CD14-positive monocyte (primary cell): Measurements from ENCODE around the gene ONECUT3. TPM values are rescaled to one million over a fixed set of nuclear protein-coding genes. Genes with fewer than 3 reads are reported as not detected.

ENCODE experiments used
- DNase-seq, 3 donors: peaks; one replicate each; pipeline ENCODE4 v3.0.0-alpha.2; 2011 to 2022
- H2AFZ ChIP-seq: 2 replicates; pipeline ENCODE4 v1.6.0; 2012; ENCODE audit warnings: mild to moderate bottlenecking, low read depth, low read length, inconsistent platforms; ENCODE audit not compliant: insufficient read depth, poor library complexity, severe bottlenecking
- H3K27ac ChIP-seq, 2 donors: 1 replicate in 1 of 2; 2 replicates in 1 of 2; pipeline ENCODE4 v1.5.1; 2012 to 2013; ENCODE audit warnings: low read length in 2 of 2, control low read depth in 1 of 2, inconsistent platforms in 1 of 2, low read depth in 1 of 2, mild to moderate bottlenecking in 1 of 2
- H3K27me3 ChIP-seq, 2 donors: one replicate each; pipeline versions ENCODE4 v1.6.0 to v1.6.1; 2011 to 2013; ENCODE audit warnings: low read length in 2 of 2; ENCODE audit not compliant: control insufficient read depth in 2 of 2, insufficient read depth in 2 of 2
- H3K36me3 ChIP-seq, 2 donors: replicated peaks in 1 of 2; 1 replicate in 1 of 2; 2 replicates in 1 of 2; pipeline versions ENCODE4 v1.5.1 to v1.6.1; 2012 to 2013; ENCODE audit warnings: low read length in 2 of 2, control low read depth in 1 of 2, inconsistent platforms in 1 of 2, mild to moderate bottlenecking in 1 of 2; ENCODE audit not compliant: insufficient read depth in 2 of 2, control insufficient read depth in 1 of 2
- H3K4me1 ChIP-seq, 2 donors: 1 replicate in 1 of 2; 2 replicates in 1 of 2; pipeline versions ENCODE4 v1.5.1 to v1.6.1; 2012 to 2013; ENCODE audit warnings: low read length in 2 of 2, control low read depth in 1 of 2, inconsistent platforms in 1 of 2, mild to moderate bottlenecking in 1 of 2, moderate library complexity in 1 of 2; ENCODE audit not compliant: insufficient read depth in 2 of 2, control insufficient read depth in 1 of 2
- H3K4me2 ChIP-seq: replicated peaks from 2 replicates; pipeline ENCODE3; 2012; ENCODE audit warnings: low read length, moderate library complexity, mild to moderate bottlenecking; ENCODE audit not compliant: poor library complexity, severe bottlenecking; ENCODE audit errors: extremely low read depth
- H3K4me3 ChIP-seq, 3 experiments: fragments of 200-600 bp in 1 of 3; sonication (generic) in 1 of 3; replicated peaks in 1 of 3; 1 replicate in 2 of 3; 2 replicates in 1 of 3; pipeline ENCODE4 v1.5.1; 2011 to 2013; ENCODE audit warnings: low read length in 3 of 3, mild to moderate bottlenecking in 3 of 3, control low read depth in 2 of 3, low read depth in 2 of 3, inconsistent platforms in 1 of 3, moderate library complexity in 1 of 3
- H3K79me2 ChIP-seq: 2 replicates; pipeline ENCODE4 v1.6.0; 2012; ENCODE audit warnings: mild to moderate bottlenecking, control low read depth, inconsistent platforms, low read length, moderate library complexity; ENCODE audit not compliant: insufficient read depth
- H3K9ac ChIP-seq: 2 replicates; pipeline ENCODE4 v1.6.0; 2017; ENCODE audit warnings: low read length, mild to moderate bottlenecking; ENCODE audit not compliant: insufficient read depth, poor library complexity, severe bottlenecking
- H3K9me3 ChIP-seq, 2 donors: replicated peaks in 1 of 2; 1 replicate in 1 of 2; 2 replicates in 1 of 2; pipeline versions ENCODE4 v1.5.1 to v1.6.1; 2012 to 2013; ENCODE audit warnings: low read length in 2 of 2, control low read depth in 1 of 2; ENCODE audit not compliant: control insufficient read depth in 1 of 2, insufficient read depth in 1 of 2
- H4K20me1 ChIP-seq: 2 replicates; pipeline ENCODE4 v1.6.0; 2012; ENCODE audit warnings: mild to moderate bottlenecking, low read length, control low read depth, moderate library complexity; ENCODE audit not compliant: insufficient read depth
- H3K27ac Mint-ChIP-seq, 7 donors: one replicate each; pipeline ENCODE4 v1.8.0; 2020; ENCODE audit warnings: mild to moderate bottlenecking in 7 of 7, mixed read lengths in 7 of 7, moderate library complexity in 6 of 7, inconsistent platforms in 2 of 7
- H3K27me3 Mint-ChIP-seq, 3 donors: one replicate each; pipeline ENCODE4 v1.8.0; 2021 to 2022; ENCODE audit warnings: low read depth in 3 of 3, mild to moderate bottlenecking in 3 of 3, mixed read lengths in 3 of 3, moderate library complexity in 3 of 3, inconsistent platforms in 1 of 3
- H3K36me3 Mint-ChIP-seq, 2 donors: one replicate each; pipeline ENCODE4 v1.8.0; 2020; ENCODE audit warnings: mixed read lengths in 2 of 2, inconsistent platforms in 1 of 2, mild to moderate bottlenecking in 1 of 2
- H3K4me1 Mint-ChIP-seq: one replicate; pipeline ENCODE4 v1.8.0; 2020; ENCODE audit warnings: mild to moderate bottlenecking, mixed read lengths
- H3K4me3 Mint-ChIP-seq, 2 donors: one replicate each; pipeline ENCODE4 v1.8.0; 2020; ENCODE audit warnings: mild to moderate bottlenecking in 2 of 2, mixed read lengths in 2 of 2, moderate library complexity in 1 of 2
- H3K9me3 Mint-ChIP-seq, 7 donors: one replicate each; pipeline ENCODE4 v1.8.0; 2020 to 2022; ENCODE audit warnings: mixed read lengths in 7 of 7, mild to moderate bottlenecking in 6 of 7, moderate library complexity in 6 of 7, inconsistent platforms in 2 of 7
- CTCF ChIP-seq: fragments of 200-600 bp; IDR thresholded peaks from one replicate; pipeline ENCODE4 v1.8.0; 2022; ENCODE audit warnings: antibody characterized with exemption, mild to moderate bottlenecking
- WGBS: methylation state at CpG from one replicate; pipeline ENCODE4 v1.1.5; 2013; ENCODE audit warnings: missing lambda C conversion rate; ENCODE audit not compliant: insufficient coverage; 5-methylcytosine and 5-hydroxymethylcytosine counted together
- intact Hi-C, 2 donors: fragments of 100-400 bp; cut with micrococcal nuclease; formaldehyde crosslinking; loops; one replicate each; pipeline versions ENCODE4 v1.15.0 to v1.15.1; 2023
- polyA plus RNA-seq, 3 donors: library from polyadenylated mRNA; depleted of rRNA in 1 of 3; unstranded in 2 of 3; stranded (reverse) in 1 of 3; fragments of 300-500 nt in 2 of 3; fragments of >200 nt in 1 of 3; fragmentation: Illumina TruSeq in 2 of 3; gene quantifications; 1 replicate in 2 of 3; 2 replicates in 1 of 3; pipeline ENCODE4 v1.2.3, GENCODE V29; 2012 to 2021

Gene ONECUT3
- polyA plus RNA-seq, 3 donors = not detected

DNA sequence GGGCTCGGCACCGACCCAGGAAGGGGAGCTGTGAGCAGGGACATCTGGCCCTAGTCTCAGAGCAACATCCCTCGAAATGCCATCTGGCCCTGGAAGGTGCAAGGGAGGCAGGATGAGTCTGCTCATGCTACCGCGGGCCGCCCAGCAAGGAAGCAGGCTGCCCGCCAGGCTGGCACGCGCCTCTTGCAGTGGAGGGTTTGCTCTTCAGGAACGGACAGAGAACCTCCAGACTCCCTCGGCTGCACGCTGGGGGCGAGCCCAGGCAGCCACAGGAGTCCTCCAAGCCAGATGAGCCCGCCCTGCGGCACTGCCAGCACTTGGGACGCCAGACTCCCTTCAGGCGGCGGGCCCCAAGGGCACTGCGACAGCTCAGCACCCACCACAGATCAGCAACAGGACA, 68.9 kb downstream of the ONECUT3 start:
- WGBS = 89% methylated on average over 19 of the region's 19 CpGs
- H3K4me1 Mint-ChIP-seq = no peaks in the 10 kb centered on the region
- no peak overlapping the region for H3K27ac Mint-ChIP-seq
- H3K9me3 Mint-ChIP-seq = no peaks in the 10 kb centered on the region
- no peak overlapping the region for H3K27ac ChIP-seq
- no peaks in the 10 kb centered on the region for H3K9me3 ChIP-seq
- no peak for TF ChIP-seq CTCF
- no peak overlapping the region for H3K4me3 Mint-ChIP-seq
- H3K36me3 ChIP-seq = peaks cover 81 to 88% of the 10 kb centered on the region in 2 donors
- no peak overlapping the region for H2AFZ ChIP-seq
- H3K4me2 ChIP-seq = no peak overlapping the region
- no peaks in the 10 kb centered on the region for H3K27me3 ChIP-seq
- H3K4me3 ChIP-seq = no peak overlapping the region
- no peak overlapping the region for H3K9ac ChIP-seq
- H4K20me1 ChIP-seq = peaks cover 69% of the 10 kb centered on the region
- intact Hi-C loops = no loop called here
- DNase-seq = no peak
- H3K27me3 Mint-ChIP-seq = peaks cover 0 to 1% (median 0%) of the 10 kb centered on the region in 3 donors
- peaks cover 46 to 79% of the 10 kb centered on the region in 2 donors for H3K36me3 Mint-ChIP-seq
- H3K79me2 ChIP-seq = peaks cover 9% of the 10 kb centered on the region
- no peaks in the 10 kb centered on the region for H3K4me1 ChIP-seq

DNA sequence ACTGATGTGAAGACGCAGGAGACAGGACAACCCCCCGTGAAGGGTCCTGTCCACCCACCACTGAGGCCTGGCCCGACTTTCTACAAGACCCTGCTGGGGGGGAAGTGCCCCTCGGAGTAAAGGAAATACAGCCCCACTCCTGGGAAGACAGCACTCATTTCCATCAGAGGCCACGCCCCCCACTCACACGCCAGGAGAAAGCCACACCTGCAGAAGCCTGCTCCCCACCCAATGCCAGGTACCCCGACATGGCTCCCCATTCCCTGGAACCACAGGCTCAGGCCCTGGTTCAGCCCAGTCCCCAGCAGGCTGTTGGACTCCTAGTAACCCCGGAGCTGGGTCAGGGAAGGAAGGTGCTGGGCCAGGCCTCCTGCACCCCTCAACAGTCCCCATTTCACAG, 69.7 kb downstream of the ONECUT3 start:
- Histone ChIP-seq H4K20me1 (peaks cover 77% of the 10 kb centered on the region), H3K79me2 (peaks cover 9% of the 10 kb centered on the region), H3K36me3 (peaks cover 75 to 88% of the 10 kb centered on the region in 2 donors), H3K4me3 (no peak overlapping the region), H3K4me1 (no peaks in the 10 kb centered on the region), H3K27ac (no peak overlapping the region), H2AFZ (no peak overlapping the region), H3K9me3 (no peaks in the 10 kb centered on the region), H3K27me3 (no peaks in the 10 kb centered on the region), H3K4me2 (no peak overlapping the region), H3K9ac (no peak overlapping the region)
- Mint-ChIP-seq H3K4me3 (no peak overlapping the region), H3K9me3 (no peaks in the 10 kb centered on the region), H3K36me3 (peaks cover 43 to 73% of the 10 kb centered on the region in 2 donors), H3K27me3 (peaks cover 0 to 1% (median 0%) of the 10 kb centered on the region in 3 donors), H3K27ac (no peak overlapping the region), H3K4me1 (no peaks in the 10 kb centered on the region)
- no peak for DNase-seq
- WGBS = 100% methylated on average over 3 of the region's 8 CpGs
- intact Hi-C loops = no loop called here
- no peak for TF ChIP-seq CTCF
